GM12801 (cell line): ENCODE measurements around the gene KIF15.

Experiments used
- CTCF ChIP-seq: IDR thresholded peaks from one replicate; pipeline ENCODE4 v1.5.1; 2011; ENCODE audit warnings: control low read depth; ENCODE audit not compliant: insufficient read length; ENCODE audit errors: extremely low read depth

Gene KIF15

GRCh38 chr3:44782891-44783290 lies 21.3 kb downstream of the KIF15 start:
- no peak for TF ChIP-seq CTCF

- no peak for TF ChIP-seq CTCF
Measured at GRCh38 chr3:44795197-44795596, 33.6 kb downstream of the KIF15 start.

- TF ChIP-seq CTCF: no peak
Measured at GRCh38 chr3:44802011-44802410, 40.4 kb downstream of the KIF15 start.

DNA sequence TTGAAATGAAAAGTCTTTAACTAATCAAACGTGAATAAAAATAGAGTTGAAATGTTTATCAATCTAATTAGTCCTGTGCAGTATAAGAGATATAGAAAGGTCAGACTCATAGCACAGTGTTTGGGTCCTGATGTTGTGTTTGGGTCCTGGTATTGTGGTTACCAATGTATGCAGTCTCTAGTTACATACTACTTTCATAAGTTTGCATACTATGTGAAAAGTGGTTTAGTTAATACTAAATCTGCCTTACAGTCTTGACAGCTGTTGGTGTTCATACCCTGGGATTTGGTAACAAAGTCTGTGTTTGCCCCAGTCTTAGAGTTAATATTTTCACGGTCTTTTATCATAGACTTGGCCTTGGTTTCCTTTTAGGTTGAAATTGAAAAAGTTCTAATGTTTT lies 41.7 kb downstream of the KIF15 start:
- no peak for TF ChIP-seq CTCF

GRCh38 chr3:44805960-44806359 lies 44.4 kb downstream of the KIF15 start:
- TF ChIP-seq CTCF: no peak

DNA sequence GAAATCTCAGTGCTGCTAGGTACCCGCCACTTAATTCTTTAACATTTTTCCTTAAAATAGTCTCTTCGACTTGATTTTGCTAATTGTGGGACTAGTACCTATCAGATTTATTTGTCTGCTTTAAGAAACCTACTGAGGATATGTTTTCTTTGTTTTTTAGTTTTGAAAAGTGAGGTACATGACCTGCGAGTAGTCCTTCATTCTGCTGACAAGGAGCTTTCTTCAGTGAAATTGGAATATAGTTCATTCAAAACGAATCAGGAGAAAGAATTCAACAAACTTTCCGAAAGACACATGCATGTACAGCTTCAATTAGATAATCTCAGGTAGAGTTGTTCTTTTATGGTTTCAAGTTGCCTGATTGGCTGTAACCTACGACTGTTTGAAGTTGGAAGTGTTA lies 53.2 kb downstream of the KIF15 start:
- TF ChIP-seq CTCF: no peak

- TF ChIP-seq CTCF: no peak
Measured at GRCh38 chr3:44825264-44825925, 63.8 kb downstream of the KIF15 start.
